HG03520 (cell line): Measurements from ENCODE around the gene RBM4B.

Source experiments
- ATAC-seq: cut with Tn5 transposase; IDR thresholded peaks from one replicate; pipeline ENCODE4 v1.9.1; 2021; ENCODE audit warnings: mild to moderate bottlenecking, moderate library complexity; ENCODE audit not compliant: unreplicated experiment

RBM4B gene

DNA sequence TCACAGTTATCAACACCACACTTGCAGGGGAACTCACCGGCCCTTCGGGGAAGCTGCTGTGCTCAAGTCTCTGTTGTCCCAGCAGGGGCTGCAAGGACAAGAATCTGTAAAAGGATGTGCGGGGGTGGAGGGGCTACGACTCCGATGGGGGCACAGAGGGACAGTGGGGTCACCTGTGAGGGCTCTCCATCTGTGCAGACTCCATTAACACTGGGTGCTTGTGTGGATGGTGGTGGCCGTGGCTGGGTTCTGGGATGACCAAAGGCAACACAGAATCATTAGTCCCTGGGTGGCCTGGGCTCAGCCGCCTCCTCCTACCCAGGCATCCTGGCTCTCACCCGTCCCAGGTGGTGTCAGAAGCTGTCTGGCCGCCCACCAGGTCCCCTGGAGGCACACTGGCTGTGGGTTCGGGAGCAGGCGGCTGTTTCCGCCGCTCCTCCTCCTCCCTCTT, 10.2 kb upstream of the RBM4B start:
- no peak for ATAC-seq

DNA sequence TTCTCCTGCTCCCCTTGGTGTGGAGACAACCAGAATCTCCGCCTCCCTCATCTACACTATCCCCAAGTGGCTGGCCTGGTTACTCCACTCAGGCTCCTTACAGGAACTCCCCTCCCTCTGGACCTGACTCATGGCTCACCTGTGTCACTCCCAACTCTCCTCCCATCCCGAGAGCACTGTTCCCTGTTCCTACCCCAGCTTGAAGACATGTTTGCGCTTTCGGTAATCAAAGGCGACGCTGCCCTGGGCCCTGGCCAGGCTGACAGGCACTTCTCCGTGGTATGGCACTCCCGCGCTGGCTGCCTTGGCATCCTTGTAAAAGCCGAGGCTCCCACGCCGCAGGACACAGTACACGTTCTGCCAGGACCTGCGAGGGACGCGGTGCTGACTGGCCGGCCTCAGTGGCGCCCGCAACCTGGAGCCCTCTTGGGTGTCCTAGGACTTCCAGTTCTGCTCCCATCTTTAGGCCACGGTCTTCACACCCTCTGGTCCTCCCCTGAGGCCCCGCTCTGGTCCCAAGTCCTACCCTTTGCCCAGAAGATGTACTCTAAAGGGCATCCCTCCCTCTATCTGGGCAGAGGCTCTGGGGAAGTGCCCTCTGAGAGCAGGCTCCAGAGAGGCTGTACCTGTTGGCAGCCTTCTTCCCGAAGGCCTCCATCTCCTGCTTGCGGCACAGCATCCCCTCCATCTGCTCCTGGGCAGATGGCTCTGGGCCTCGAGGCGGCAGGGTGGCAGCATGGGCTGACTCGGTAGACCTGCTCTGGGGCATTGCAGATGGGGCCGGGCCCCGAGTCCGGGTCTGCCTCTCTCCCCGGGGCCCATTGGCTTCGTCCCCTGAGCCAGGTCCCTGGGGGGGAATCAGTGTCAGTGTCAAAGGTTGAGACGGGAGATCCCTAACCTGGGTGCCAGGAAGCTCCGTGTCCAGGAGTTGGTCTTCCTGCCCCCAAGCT, 9.4 kb upstream of the RBM4B start:
- ATAC-seq = no peak

DNA sequence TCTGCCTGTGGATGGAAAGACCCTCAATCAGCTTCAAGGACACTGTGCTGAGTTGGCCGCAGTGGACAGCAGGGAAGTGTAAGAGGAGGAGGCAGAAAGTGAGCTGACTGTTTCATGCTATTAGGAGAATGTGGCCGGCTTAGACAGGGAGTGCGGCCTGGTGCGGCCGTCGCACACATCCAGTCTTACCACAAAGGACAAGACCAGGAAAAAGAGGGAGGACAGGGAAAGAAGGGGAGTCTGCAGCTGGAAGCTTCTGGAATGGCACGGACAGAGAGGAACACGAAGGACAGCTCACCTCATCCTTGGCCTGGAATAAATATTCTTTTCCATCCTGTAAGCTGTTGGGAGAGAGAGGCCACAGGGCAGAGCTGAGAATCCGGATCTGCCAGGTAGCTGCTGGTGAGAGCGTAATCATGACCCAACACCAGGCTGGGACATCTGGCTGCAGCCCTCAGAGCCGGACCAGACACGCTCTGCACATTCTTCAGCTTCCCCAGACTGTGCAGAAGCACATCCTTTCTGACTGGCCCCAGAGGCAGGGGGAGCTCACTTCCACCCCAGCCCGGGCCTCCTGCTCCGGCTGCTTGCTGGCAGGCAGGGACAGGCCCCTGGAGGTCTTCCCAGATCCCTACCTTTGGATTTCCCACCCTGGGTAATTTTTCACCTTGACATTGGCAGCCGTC, 8.6 kb upstream of the RBM4B start:
- no peak for ATAC-seq

DNA sequence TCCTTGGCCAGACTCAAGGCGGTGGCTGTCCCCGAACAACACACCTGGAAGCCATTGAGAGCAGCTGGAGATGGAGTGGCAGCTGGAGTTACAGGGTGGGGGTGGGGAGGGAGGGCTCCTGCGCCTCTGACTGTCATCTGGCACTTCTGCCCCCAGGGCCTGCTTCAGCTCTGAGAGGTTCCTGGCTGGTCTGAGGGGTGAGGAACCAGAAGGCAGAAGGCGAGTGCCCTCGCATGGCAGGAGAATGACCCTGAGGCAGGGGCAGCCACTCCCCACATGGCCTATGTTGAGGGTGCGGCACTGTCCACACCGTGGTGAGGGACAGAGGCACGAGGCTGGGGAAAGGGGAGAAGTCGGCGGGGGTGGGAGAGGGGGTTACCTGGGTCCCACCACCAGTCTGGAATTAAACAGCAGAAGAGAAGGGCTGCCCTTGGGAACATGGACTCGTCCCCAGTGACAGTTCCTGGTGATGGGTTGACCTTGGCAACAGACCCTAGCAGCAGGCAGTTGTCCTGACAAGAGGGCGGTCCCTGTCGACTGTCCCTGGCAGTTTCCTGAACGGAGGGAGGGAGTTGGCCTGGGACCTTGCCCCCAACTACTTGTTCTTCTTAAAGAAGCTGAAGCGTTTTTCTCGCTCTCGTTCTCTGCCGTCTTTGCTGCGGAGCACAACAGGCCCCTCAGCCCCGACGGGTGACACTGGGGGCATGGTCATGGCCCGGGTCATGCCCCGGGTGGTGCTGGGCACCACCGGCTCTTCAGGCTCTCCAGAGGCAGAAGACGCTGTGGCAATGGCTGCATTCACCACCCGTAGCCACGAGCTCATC, 7.8 kb upstream of the RBM4B start:
- no peak for ATAC-seq

DNA sequence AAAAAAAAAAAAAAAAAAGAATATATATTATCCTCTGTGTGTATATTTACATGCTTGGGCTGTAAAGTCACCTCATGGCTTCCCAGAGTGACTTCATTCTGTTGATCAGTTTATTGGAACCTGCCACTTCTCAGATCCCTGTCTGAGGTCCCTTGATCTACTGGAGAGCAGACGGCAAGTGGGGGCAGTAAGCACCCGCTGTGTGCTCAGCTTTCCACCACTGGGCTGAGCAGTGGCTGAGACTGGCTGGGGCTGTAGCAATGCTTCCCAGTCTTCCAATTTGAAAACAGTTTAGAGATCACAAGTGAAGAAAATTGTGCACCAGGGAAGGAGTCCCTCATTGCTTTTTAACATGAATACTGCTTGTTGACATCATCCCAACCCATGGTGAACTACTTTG, 6.9 kb upstream of the RBM4B start:
- ATAC-seq = no peak

DNA sequence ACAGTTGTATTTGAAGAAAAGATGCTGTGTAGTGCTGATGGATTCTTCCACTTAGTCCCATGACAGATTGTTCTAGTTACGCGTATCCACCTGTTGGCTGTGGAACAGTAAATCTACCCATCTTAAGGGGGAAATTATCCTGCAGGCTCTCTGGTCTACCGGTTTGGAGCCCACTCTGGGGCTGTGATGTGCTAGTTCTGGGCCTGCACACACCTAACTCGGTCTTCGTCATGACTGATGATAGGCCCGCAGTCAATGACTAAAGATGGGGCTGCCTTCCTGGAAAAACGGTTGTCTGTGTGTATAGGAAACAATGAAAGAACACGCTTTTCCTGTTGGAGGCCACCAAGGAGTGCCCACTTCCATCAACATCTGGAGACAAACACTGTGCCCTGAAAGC, 6.2 kb upstream of the RBM4B start:
- ATAC-seq = no peak

DNA sequence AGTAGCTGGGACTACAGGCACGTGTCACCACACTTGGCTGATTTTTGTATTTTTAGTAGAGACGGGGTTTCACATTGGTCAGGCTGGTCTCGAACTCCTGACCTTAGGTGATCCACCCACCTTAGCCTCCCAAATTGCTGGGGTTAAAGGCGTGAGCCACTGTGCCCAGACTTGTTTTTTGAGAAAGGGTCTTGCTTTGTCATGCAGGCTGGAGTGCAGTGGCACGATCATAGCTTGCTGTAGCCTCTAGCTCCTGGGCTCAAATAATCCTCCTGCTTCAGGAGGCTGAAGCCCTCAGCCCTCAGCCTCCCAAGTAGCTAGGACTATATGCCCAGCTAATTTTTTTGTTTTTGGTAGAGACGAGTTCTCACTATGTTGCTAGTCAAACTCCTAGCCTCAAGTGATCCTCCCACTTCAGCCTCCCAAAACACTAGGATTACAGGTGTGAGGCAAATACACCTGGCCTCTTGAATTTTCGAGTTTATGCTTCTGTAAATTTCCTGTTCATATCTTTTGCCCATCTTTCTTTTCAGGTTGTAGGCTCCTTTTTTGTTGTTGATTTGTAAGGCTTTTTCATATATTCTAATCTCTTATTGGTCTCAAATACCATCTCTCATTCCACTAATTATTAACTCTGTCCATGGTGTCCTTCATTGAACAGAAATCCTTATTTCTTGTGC, 3.4 kb upstream of the RBM4B start:
- ATAC-seq = no peak

DNA sequence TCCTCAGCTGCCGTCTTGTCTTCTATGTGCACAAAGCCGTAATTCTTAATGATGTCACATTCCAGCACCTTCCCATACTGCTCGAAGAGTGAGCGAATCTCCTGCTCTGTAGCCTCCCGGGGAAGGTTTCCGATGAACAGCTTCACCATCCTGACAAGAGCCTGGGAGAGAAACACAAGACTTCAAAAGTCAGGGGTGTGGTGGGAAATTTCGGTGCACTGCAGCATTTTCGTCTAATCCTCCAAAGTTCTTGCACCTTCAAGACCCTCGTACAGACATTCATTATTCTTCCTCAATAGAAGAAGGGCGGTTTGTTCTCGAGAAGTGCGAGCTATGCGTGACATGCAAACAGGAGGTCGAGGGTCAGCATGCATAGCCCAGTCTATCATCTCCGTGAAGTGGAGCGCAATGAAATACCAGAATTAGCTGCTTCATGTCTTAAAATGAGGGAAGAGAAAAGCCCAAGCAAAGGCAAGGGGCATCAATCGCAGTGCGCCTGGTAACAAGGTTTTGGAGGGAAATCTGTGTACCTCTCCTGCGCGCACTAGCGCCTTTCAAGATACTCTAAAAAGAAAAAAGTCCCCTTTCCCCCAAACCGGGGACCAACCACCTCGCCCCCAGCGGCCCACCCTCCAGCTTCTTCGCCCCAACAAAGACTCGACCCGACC, 622 bp downstream of the RBM4B start:
- ATAC-seq = no peak

DNA sequence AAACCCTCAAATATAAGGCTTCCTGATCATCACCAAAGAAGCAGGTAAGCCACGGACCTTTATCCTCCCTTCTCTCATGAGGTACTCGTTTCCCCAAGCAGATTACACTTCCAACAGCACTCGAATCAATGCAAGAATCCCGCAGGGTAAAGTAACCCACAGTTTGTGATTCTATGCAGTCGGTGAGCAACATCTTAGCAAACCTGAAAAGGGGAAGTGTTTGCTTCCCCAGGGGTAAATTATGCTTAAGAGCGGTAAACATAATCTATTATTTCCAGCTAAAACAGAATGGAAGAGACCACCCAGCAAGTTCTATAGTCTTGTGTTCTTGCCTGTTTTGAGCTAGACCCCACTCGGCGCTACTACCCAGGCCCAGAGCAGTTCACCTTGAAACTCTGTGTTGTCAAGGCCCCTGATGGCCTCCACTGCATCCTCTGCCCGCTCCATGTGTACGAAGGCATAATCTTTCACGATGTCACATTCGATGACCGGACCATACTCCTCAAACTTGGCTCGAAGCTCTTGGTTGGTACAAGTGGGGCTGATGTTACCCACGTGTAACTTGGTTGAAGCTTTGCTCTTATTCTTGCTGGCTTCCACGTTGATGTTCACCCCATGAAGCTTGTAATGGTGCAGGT, 1.3 kb downstream of the RBM4B start:
- ATAC-seq = no peak

DNA sequence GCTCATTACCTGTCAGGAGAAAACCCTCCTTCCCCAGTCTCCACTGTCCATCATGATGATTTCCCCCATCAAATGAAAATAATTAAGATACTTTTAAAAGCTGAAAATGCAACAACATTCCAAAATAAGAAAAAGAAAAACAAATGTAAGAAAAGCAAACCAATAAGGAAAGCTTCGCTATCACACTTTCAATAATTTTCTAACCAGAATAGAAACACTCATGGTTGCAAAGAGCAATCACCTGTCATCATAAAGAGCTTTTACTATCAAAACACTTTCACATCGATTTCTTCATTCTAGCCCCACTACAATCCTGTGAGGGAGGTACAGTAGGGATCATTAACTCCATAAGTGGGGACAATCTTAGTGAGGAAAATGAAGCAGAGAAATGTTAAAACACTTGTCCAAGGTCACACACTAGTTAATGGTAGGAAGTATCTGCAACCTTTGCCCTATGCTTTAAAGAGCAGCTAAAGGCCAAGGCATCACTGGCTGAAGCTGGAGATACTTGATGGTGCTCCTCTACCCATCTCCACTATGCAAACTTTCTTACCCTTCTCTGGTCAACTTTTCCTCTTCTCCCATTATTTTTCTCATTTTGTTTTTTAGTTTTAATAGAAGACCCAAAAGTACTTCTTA, 2.6 kb downstream of the RBM4B start:
- no peak for ATAC-seq

DNA sequence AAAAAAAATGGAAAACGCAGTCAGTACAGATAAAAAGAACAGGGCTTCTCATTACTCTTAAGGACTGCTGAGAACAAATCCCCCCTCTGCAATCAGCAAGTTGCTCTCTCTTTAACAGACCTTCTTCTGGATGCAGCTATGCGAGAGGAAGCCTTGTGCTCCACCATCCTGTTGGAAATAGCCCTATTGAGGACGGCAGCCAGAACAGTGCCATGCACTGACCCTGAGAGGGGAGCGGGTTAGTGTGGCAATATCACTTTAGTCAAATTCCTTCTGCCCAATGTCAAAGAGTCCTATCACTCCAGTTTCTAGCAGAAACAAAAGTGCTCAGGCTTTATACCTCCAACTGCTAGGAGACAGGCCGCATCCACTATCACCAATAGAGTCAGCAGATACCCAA, 6.9 kb downstream of the RBM4B start:
- ATAC-seq = no peak

DNA sequence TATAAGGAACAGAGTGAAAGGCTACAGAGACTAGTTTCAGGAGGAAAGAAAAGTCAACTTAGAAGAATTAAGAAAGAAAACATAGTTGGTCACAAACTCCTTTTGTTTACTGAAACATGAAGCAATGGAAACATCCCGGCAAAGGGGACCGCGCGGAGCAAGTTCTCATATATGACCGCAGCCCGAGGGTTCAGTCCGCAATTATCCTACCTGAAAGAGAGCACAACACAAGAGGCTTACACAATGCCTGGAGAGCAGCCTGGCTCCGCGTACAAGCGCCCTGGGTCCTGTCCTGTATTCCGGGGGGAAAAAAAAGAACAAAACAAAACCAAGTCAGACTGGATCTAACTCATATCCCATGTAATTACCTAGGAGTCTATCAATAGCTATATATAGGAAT, 12.3 kb downstream of the RBM4B start:
- no peak for ATAC-seq

DNA sequence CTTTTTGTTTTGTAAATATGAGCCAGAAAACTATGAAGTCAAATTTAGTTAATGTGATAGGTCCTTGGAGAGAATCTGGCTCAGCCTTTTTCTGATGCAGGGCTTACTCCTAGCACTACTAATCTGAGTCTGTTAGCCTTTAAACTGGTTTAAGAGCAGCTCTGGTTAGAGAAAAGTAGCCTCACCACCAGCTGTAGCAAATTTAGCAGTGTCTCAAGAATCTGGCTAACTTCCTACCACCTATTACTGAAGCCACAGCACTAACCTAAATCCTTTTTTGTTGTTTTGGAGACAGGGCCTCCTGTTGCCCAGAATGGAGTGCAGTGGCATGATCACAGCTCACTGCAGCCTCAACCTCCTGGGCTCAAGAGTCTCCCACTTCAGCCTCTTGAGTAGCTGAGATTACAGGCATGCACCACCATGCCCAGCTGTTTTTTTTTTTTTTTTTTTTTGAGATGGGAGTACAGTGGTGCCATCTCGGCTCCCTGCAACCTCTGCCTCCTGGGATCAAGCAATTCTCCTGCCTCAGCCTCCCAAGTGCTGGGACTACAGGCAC, 13.9 kb downstream of the RBM4B start:
- no peak for ATAC-seq

DNA sequence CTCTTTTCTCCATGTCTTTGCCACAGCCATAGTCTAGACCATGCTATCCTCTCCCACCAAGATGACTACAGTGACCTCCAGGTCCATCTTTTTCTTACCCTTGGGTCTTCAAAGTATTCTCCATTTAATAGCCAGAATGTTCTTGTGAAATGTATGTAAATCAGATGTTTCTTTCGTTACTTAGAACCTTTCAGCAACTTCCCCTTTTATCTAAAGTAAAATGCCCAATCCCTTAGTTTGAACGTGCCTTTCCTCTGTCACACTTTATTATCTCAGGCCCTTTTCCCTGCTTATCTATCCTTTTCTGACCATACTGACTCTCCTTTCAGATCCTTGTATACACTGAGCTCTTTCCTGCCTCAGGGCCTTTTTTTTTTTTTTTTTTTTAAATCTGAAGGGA, 17.9 kb downstream of the RBM4B start:
- no peak for ATAC-seq

DNA sequence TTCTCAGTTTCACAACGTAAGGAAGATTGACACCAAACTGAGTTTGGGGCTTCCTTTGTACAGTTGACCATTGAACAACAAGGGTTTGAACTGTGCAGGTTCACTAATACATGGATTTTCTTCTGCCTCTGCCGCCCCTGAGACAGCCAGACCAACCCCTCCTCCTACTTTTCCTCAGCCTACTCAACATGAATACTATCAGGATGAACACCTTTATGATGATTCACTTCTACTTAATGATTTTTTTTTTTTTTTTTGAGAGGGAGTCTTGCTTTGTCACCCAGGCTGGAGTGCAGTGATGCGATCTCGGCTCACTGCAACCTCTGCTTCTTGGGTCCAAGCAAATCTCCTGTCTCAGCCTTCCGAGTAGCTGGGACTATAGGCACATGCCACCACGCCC, 24.6 kb downstream of the RBM4B start:
- ATAC-seq = no peak

DNA sequence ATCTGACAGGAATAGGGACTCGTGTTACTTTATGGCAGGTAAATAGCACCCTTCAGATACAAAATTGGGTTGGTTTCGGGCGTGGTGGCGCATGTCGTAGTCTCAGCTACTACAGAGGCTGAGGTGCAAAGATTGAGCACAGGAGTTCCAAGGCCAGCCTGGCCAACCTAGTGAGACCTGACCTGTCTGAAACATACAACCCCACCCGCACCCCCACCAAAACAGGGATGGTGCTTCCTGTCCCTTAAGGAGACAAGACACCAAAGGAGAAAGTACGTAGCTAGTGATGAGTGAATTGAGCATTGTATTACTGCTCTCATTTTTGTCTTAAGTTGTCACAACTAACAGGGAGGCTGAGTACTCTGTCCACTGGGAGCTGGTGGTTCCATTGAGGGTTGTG, 25.0 kb downstream of the RBM4B start:
- no peak for ATAC-seq

DNA sequence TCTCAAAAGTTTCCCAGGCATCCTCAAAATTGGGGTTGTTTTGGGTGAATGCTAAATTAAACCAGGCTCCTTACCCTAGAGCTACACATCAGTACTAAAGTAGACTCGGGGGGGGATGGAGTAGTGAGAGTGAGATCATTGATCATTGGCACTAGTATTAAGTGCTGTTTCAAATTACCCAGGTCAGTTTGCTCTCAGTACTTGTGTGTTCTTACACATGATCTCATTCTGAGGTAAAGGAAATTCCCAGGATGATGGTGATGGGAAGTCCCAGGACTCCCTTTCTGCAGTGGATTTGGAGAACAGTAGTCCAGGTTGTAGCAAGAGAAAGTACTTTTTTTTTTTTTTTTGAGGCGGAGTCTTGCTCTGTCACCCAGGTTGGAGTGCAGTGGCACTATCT, 26.7 kb downstream of the RBM4B start:
- ATAC-seq = no peak

DNA sequence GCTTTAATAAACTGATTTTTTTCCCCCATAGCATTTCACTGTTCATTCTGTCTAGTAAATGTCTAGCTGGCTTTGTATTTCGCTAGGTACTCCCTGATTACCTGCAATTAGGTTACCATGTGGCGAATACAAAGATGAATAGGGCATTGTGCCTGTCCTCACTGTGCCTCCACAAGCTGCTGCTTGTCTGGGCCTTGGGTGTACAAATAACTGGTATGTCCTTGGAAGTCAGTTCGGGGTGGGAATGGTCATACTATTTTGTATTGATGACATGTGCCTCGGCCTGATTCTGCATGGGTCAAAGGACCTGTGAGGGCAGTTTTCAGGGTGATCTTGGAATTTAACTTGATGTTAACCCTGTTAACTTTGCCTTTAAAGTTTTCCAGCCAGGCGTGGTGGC, 27.8 kb downstream of the RBM4B start:
- ATAC-seq = no peak

DNA sequence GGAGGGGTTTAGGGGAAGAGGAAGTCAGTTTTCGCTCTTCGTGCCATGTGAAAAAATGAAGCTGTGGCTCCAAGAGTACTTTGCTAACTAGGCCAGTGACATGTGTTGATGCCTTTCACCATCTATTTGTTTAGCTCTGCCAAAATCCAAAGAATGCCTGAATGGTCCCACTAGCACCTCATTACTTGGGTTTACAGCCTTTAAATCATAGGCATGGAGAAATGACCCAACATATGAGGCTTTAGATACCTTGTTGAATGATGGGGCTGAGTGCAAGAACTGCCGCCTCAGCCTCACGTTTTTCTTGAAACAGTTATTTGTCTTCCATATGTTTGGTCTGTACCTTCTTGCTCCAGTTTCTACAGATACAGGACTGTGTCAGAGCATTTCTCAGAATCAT, 30.9 kb downstream of the RBM4B start:
- ATAC-seq = no peak
